DND-41 (cell line): ENCODE data around the gene MDK.

Experiments used
- CTCF ChIP-seq: IDR thresholded peaks from 2 replicates; pipeline ENCODE4 v1.5.1; 2012; ENCODE audit warnings: borderline replicate concordance, low read length, moderate library complexity, mild to moderate bottlenecking; ENCODE audit not compliant: poor library complexity, severe bottlenecking; ENCODE audit errors: extremely low read depth
- EZH2 ChIP-seq: IDR thresholded peaks from 3 replicates; pipeline ENCODE4 v1.6.1; 2012; ENCODE audit warnings: borderline replicate concordance, low read depth, mild to moderate bottlenecking, moderate library complexity, low read length, inconsistent platforms; ENCODE audit not compliant: severe bottlenecking

GRCh38 chr11:46374815-46375214 lies 6.7 kb upstream of the MDK start:
- TF ChIP-seq CTCF = no peak
- TF ChIP-seq EZH2 = no peak
